GM12892 (cell line): ENCODE data around the gene RLIM.

Experiments used
- DNase-seq: peaks from one replicate; pipeline ENCODE4 v3.0.0; 2011; ENCODE audit not compliant: insufficient read length
- FAIRE-seq: peaks from 2 replicates; lab custom pipeline; 2011; peaks lifted over from hg19 to GRCh38; lab: Jason Lieb, UNC
- POLR2A ChIP-seq: IDR thresholded peaks from 2 replicates; pipeline ENCODE4 v1.6.1; 2011; ENCODE audit warnings: low read depth, low read length, control low read depth
- POLR2AphosphoS5 ChIP-seq: IDR thresholded peaks from 2 replicates; pipeline ENCODE4 v1.6.1; 2011; ENCODE audit warnings: low read depth, low read length, control low read depth
- TAF1 ChIP-seq: IDR thresholded peaks from 2 replicates; pipeline ENCODE4 v1.6.1; 2011; ENCODE audit warnings: low read depth, mild to moderate bottlenecking, control low read depth, low read length, borderline replicate concordance

RLIM gene

DNA sequence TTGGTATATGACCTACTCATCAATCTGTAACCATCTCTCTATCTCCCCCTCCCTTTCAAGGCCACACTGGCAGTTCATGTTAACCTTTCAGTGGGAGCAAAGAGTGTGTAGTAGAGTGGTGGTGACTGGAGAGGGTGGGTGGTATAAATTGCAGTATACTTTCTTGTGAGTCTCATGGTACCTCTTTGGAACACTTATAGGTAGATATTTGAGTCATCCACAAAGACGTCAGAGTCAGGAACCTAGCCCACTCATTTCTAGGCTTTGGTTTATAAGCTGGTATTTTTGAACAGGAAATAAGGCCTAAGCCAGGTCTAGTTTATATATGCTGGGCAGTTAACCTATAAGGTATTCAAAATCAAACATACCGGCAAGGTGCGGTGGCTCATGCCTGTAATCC lies 36.3 kb downstream of the RLIM start:
- no peak for FAIRE-seq
- TF ChIP-seq POLR2A, result no peak
- no peak for TF ChIP-seq POLR2AphosphoS5
- TF ChIP-seq TAF1, result no peak

DNA sequence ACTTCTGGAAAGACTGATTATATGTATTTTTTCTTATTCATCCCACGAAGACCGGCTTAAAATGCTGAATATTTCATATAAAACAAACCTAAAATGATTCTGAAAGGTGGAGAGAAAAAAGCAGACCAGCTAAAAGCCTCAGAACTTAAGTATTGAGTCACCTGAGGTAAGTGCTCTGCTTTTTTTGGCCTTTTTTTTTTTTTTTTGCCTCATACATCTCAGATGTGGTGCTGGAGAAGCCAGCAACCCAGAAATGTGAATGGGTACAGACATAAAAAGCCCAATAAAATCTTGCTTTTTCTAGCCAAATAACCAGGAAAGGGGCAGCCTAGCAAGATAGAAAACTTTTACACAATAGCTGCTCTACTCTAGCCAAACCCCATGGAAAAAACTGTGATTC lies 57.0 kb downstream of the RLIM start:
- TF ChIP-seq POLR2A (no peak), POLR2AphosphoS5 (no peak), TAF1 (no peak)
- DNase-seq (no peak), FAIRE-seq (no peak)

More for the DNA sequence above, 36.3 kb downstream of the RLIM start:
- DNase-seq, result no peak

DNA sequence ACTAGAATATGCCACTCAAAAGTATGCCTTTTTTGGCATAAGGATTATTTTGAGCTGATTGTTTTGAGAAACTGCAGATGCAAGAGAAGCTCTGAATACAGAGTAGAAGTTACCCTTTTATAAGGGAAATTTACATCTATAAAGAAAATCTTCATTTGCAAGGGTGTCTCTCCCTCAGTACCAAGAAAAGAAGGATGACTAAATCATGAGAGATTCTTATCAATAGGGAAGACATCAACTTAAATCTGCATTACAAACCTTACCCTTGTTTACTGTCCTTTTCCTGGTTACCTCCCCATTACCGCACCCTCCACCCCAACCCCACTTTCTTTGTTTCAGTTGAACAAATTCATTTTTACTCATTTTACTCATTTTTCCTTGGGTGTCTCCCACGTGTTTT lies 62.5 kb downstream of the RLIM start:
- FAIRE-seq (no peak), DNase-seq (no peak)
- TF ChIP-seq POLR2A, result no peak
- TF ChIP-seq POLR2AphosphoS5, result no peak
- TF ChIP-seq TAF1, result no peak

DNA sequence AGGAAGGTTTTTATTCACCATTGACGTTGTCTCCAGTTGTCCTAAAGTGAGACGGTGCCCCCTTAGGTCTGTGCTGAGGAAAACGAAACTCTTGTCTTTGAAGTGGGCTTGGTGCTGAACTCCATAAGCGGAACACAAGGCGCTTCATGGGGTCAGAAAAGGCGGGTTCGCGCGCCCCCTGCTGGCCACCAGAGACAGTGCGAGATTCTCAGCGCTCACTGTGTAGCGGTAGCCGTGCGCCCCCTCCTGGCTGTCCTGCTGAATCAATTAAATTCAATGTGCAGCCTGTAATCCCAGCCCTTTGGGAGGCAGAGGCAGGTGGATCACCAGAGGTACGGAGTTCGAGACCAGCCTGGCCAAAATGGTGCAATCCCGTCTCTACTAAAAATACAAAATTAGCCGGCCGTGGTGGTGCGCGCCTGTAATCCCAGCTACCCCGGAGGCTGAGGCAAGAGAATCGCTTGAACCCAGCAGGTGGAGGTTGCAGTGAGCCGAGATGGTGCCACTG lies 64.1 kb downstream of the RLIM start:
- TF ChIP-seq POLR2AphosphoS5 (no peak), TAF1 (no peak), POLR2A (no peak)
- peak; percentile 60 for FAIRE-seq
- no peak for DNase-seq

DNA sequence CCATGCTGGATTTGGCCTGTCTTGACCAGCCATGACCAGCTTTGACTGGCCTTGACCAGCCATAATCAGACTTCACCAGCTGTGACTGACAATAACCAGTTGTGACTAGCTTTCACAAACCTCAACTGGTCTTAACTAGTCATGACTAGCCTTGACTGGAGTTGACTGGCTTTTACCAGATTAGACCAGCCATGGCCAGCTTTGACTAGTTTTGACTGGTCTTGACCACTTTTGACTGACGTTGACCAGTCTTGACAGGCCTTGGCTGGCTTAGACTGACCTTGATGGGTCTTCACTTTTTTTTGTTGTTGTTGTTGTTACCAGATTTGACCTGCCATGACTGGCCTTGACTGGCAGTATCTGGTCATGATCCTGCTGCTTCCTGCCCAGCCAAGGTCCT lies 67.4 kb downstream of the RLIM start:
- FAIRE-seq, result no peak
- TF ChIP-seq TAF1 (no peak), POLR2AphosphoS5 (no peak), POLR2A (no peak)
- DNase-seq, result no peak

DNA sequence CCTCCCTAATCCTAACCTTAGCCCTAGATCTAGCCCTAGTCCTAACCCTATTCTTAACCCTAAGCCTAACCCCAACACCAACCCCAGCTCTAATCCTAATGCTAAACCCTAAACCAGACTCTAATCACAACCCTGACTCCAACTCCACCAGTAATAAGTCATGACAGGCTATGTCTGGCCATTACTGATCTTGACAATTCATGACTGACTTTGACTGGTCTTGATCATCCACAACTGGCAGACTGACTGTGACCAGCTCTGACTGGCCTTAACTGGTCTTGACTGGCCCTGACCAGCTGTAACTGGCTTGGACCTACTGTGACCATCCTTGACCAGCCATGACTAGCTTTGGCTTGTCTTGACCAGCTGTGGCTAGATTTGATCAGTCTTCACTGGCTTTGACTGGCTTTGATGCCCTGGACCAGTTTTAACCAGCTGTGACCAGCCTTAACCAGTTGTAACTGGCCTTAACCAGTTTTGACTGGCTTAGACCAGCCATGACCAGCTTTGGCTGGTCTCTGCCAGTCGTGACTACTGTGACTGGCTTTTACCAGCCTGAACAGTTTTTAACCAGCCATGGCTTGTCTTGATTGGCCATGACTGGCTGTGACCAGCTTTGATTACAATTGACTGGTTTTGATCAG lies 68.4 kb downstream of the RLIM start:
- peak; percentile 51 for FAIRE-seq
- TF ChIP-seq POLR2A (no peak), POLR2AphosphoS5 (no peak), TAF1 (no peak)
- DNase-seq, result no peak

DNA sequence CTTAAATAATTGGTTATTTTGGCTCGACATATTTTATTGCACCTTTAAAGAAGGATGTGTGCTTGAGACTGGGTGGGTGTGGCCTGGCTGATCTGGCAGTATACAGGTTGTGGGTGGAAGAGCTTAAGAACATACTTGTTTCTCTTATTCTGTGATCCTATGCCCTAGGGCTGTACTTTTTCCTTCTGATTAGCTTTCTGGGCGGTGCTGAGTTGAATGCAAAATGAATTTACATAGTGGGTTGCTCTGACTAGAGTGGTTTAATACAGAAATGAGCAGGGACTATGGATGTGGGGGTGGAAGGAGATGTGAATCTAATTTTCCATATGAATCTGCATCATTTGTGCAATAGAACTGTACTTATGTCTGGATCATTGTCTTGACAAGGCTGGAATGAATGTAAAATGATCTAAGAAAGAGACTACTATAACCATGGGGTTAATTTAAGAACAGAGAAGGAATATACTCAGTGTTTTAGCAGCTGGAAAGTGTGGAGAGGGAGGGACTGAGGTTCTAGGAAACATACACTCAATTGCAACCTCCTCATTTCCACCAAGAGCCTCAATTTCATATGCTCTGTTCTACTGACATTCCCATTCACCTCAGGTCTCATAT lies 73.7 kb downstream of the RLIM start:
- FAIRE-seq, result no peak
- DNase-seq, result no peak
- TF ChIP-seq POLR2AphosphoS5 (no peak), POLR2A (no peak), TAF1 (no peak)

DNA sequence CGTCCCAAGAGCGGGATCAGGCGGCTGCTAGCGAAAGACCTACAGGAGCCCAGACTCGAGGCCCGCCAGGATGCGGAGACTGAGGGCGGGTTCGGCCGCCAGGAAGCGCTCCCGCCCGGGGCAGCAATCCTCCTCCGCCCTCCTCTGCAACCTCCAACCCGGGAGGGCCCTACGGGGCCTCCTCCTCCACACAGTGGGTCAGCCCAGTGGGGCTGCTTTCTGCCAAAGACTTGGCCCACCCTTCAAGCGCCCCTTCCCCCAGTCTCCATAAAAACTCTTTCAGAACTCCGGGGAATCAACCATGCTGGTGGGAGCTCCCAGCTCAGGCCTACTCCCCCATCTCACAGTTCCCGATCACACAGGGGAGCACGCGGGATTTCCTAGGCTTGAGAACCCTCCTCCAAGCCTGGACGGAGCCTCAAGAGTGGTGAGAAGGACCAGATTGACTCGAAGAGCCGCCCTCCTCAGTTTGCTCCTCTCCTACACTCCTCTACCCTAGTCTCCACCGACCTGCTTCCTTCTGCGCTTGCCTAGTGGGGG lies 77.5 kb downstream of the RLIM start:
- no peak for FAIRE-seq
- TF ChIP-seq POLR2AphosphoS5 (no peak), POLR2A (no peak), TAF1 (no peak)
- no peak for DNase-seq

DNA sequence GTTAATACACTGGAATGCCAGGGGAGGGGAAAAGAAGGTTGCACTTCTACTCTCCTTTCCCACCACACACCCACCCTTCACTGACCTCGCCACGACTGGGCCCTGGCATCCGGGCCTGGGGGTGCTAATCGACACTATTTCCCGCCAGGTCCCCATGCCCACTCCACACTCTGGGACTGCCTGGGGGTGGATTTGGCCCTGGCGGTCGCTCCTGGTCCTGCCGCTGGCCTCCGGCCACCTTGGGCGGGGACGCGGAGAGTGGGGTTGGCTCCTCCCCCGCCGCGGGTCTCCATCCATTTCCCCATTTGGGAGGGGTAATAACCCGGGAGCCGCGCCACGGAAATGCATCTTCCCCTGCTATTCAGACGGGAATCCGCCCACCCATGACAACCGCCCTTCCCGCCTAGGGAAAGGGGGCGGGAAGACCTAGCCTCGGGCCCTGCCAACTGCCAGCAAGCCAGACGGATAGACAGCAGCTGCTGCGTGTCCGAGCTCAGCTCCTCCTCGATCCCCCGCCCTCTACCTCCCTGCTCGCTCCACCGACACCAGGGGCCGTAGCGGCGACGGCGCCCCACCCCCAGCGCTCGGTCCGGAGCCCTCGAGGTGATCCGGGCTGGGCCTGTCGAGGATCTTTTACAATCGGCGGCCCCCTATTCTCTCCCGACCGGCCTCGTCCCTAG lies 78.1 kb downstream of the RLIM start:
- FAIRE-seq (no peak), DNase-seq (peak; percentile 57)

DNA sequence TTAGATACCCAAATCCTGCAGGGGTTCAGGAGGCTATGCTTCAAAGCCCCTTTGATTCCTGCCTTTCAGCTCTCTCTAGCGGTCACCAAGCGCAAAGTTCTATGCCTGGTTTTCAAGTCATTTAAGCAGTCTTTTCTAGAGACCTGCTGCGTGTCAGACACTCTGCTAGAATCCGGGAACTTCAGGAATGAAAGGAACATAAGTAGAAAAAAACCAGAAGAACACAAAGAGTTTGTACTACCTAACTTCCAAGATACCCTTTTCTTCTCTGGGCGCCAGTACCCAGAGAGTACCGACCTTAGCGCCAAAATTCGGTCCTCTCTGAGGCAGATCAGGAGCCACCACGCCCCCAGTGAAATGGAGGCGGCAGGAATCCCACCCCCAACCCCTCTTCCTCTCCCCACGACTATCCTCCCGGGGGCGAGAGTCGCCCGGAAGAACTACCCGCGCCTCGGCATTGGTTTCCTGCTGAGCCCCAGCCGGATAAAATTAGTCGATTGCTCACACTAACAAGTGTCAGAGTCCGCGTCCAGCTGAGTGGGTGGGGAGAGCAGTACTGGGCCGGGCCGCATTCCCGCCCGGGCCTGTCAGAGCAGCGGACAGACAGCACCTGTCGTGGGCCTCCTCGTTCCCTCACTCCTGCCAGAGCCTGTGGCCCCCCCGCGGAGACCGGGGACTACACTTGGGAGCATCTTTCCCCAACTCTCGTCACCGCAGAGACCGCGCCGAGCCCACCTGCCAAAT lies 78.8 kb downstream of the RLIM start:
- TF ChIP-seq POLR2A, result no peak
- no peak for TF ChIP-seq TAF1
- no peak for TF ChIP-seq POLR2AphosphoS5
- DNase-seq (peak; percentile 35), FAIRE-seq (no peak)

More for the DNA sequence above, 78.1 kb downstream of the RLIM start:
- no peak for TF ChIP-seq TAF1
- no peak for TF ChIP-seq POLR2A
- no peak for TF ChIP-seq POLR2AphosphoS5
